ENCODE measurements around the gene XRCC3. TPM values are rescaled to one million over a fixed set of nuclear protein-coding genes. Genes with fewer than 3 reads are reported as not detected.

XRCC3 gene
- total RNA-seq, 2 donors from 2014 or later, result 31.5 to 47.4 TPM

DNA sequence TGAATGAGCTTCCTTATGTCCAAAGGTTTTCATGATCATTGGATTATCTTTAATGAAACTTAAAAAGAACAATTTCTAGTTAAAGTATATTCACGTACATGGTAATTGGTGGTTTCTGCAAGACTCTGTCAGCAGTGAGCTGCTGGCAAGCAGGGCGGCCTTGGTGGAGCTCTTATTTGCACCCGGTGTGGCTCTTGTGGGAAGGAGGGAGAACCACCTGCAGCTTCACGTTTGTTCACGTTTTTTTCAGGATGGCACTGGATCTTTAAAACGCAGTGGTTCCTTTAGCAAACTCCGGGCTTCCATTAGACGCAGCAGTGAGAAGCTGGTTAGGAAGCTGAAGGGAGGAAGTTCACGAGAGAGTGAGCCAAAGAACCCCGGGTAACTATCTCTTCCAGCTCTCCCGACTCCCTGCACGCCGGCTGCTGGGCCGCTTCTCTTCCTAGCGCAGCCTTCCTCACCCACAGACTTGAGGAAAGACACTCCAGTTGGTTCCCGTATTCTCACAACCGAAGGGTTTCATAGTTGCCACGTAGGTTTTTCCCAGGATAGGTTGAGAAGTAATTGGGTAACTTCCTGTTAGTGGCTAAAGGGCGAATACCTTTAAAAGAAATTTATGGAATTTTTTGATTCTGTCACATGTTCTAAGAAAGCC lies 28.3 kb downstream of the XRCC3 start:
- H3K27ac Mint-ChIP-seq, result no peak overlapping the region
- no peak for ATAC-seq (replicated peaks in 1 of 2)
- H3K4me3 Mint-ChIP-seq, result no peak overlapping the region
- no peaks in the 10 kb centered on the region for H3K9me3 Mint-ChIP-seq
- H3K36me3 Mint-ChIP-seq (ENCODE audit: insufficient read depth in 2 of 2), result peaks cover 0 to 4% of the 10 kb centered on the region in 2 donors
- DNase-seq, result no peak
- H3K27me3 Mint-ChIP-seq (ENCODE audit: low read depth), result no peaks in the 10 kb centered on the region
- H3K4me1 Mint-ChIP-seq (ENCODE audit: low read depth), result no peaks in the 10 kb centered on the region

- Mint-ChIP-seq H3K9me3 (no peaks in the 10 kb centered on the region), H3K4me1 (ENCODE audit: low read depth) (no peaks in the 10 kb centered on the region), H3K27ac (no peak overlapping the region), H3K4me3 (no peak overlapping the region), H3K36me3 (ENCODE audit: insufficient read depth in 2 of 2) (peaks cover 0 to 6% of the 10 kb centered on the region in 2 donors), H3K27me3 (ENCODE audit: low read depth) (no peaks in the 10 kb centered on the region)
- ATAC-seq (replicated peaks in 1 of 2) (no peak), DNase-seq (no peak)
These were observed 29.7 kb downstream of the XRCC3 start for GRCh38 chr14:103685276-103686211.

GRCh38 chr14:103684871-103685270 lies 30.4 kb downstream of the XRCC3 start:
- Mint-ChIP-seq H3K9me3 (no peaks in the 10 kb centered on the region), H3K36me3 (ENCODE audit: insufficient read depth in 2 of 2) (peaks cover 0 to 7% of the 10 kb centered on the region in 2 donors), H3K4me3 (no peak overlapping the region), H3K4me1 (ENCODE audit: low read depth) (no peaks in the 10 kb centered on the region), H3K27ac (no peak overlapping the region), H3K27me3 (ENCODE audit: low read depth) (no peaks in the 10 kb centered on the region)
- no peak for ATAC-seq (replicated peaks in 1 of 2)
- no peak for DNase-seq

DNA sequence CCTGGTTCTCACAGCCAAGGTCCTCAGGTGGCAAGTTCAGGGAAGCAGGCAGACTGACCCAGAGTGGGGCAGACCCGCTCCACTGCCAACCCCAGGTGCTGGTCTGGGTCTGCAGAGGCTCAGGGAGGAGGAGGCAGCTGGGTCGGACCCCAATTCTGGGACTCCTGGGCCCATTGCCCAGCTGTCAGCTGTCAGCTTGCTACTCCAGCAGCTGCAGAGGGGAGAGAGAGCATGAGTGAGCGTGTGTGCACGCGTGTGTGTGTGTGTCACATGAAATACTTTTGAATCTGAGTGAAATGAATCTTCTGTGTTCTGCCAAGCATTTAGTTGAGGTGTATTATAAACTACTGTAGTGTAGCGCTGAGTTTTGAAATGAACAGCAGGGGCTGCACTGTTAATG lies 30.8 kb downstream of the XRCC3 start:
- no peak overlapping the region for H3K4me3 Mint-ChIP-seq
- no peak overlapping the region for H3K27ac Mint-ChIP-seq
- H3K9me3 Mint-ChIP-seq, result no peaks in the 10 kb centered on the region
- ATAC-seq (replicated peaks in 1 of 2), result no peak
- H3K36me3 Mint-ChIP-seq (ENCODE audit: insufficient read depth in 2 of 2), result peaks cover 0 to 10% of the 10 kb centered on the region in 2 donors
- no peaks in the 10 kb centered on the region for H3K4me1 Mint-ChIP-seq (ENCODE audit: low read depth)
- no peak for DNase-seq
- H3K27me3 Mint-ChIP-seq (ENCODE audit: low read depth), result no peaks in the 10 kb centered on the region

GRCh38 chr14:103683139-103683538 lies 32.1 kb downstream of the XRCC3 start:
- Mint-ChIP-seq H3K36me3 (ENCODE audit: insufficient read depth in 2 of 2) (peaks cover 0 to 14% of the 10 kb centered on the region in 2 donors), H3K4me1 (ENCODE audit: low read depth) (no peaks in the 10 kb centered on the region), H3K4me3 (no peak overlapping the region), H3K9me3 (no peaks in the 10 kb centered on the region), H3K27ac (no peak overlapping the region), H3K27me3 (ENCODE audit: low read depth) (no peaks in the 10 kb centered on the region)
- ATAC-seq (replicated peaks in 1 of 2) (no peak), DNase-seq (no peak)

DNA sequence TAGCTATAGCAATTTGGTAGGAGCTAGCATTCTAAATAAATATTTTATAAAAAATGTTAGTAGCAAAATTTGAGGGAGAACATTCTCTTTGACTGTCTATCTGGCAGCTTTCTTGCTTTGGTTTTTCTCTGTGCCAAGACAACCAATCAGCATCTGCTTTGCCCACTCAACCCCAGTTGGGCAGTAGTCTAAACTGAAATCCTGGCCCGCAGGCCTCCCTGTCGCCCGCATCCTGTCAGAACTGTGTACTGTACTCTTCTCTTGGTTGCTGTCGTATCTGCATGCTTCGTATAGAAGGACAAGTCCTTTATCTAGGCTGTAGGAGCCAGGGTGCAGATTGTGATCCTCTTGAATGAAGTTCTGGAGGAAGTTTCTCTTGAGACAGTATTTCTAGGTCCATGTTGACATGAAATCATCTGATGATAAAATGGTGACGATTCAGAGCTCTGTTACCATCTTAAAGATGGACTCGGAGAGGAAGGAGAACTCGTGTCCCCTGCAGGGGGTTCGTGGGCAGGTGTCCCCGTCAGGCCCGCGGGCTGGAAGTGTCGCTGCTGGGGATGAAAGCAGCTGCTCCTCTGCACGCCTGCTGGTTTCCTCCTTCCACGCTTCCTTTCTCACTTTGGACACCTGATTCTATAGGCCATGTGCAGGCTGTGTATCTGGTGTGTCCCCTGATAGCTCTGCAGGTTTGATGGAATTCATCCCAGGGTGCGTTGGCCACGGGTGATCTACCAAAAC lies 34.6 kb downstream of the XRCC3 start:
- H3K36me3 Mint-ChIP-seq (ENCODE audit: insufficient read depth in 2 of 2), result peaks cover 2 to 12% of the 10 kb centered on the region in 2 donors

DNA sequence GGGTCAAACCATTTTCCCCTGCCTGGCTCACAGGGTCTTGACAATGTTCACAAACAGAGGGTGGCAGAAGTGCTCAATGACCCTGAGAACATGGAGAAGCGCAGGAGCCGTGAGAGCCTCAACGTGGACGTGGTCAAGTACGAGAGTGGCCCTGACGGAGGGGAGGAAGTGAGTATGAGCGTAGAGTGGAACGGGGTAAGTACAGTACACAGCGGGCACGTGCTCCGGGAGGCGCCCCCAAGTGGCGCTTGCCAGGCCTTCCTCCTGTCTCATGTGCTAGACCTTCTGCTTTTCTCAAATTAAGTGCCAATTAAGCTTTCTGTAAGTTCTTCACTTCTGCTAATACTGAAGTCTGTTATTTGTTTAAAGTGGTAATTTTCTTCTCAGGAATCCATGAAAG lies 35.9 kb downstream of the XRCC3 start:
- Mint-ChIP-seq H3K4me1 (ENCODE audit: low read depth) (no peaks in the 10 kb centered on the region), H3K36me3 (ENCODE audit: insufficient read depth in 2 of 2) (peaks cover 5 to 14% of the 10 kb centered on the region in 2 donors), H3K27ac (no peak overlapping the region), H3K27me3 (ENCODE audit: low read depth) (no peaks in the 10 kb centered on the region), H3K4me3 (no peak overlapping the region), H3K9me3 (no peaks in the 10 kb centered on the region)
- DNase-seq (peak; percentile 43 to 48), ATAC-seq (replicated peaks in 1 of 2) (peak; percentile 83 to 85)

More for the DNA sequence above, 34.6 kb downstream of the XRCC3 start:
- no peak overlapping the region for H3K4me3 Mint-ChIP-seq
- no peaks in the 10 kb centered on the region for H3K4me1 Mint-ChIP-seq (ENCODE audit: low read depth)
- H3K9me3 Mint-ChIP-seq, result no peaks in the 10 kb centered on the region
- ATAC-seq (replicated peaks in 1 of 2) (no peak), DNase-seq (no peak)
- no peaks in the 10 kb centered on the region for H3K27me3 Mint-ChIP-seq (ENCODE audit: low read depth)
- H3K27ac Mint-ChIP-seq, result no peak overlapping the region

DNA sequence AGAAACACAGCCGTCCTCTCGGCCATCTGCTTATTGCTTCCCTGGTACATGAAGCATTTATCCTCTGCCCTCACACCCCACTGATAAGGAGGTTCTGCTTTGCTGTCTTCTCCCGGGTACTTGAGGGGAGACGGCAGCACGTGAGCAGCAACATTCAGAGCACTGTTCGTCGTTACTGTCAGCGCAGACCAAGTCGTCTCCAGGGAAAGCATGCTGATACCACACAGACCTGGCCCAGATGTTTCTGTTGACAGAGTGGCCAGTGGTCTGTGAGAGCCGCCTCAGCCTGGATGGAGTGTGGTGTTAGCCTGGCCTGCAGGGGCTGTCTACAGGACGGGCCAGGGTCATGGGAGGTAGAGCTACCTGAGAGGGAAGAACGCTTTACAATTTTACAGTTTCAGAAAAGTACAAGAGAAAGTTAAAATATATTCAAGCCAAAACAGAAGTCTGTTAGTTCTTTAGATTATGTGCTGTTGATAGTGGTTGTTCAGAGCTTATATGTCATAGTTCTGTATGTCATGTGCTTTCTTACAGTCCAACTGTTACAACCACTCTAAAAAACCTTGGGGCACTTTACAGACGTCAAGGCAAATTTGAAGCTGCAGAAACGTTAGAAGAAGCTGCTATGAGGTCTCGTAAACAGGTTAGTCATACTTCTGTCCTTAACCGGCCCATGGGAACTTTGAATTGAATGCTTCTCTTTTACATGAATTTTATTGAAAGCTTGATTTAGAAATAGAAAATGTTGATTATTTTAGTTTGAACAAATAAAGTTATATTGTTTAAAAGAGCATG lies 38.2 kb downstream of the XRCC3 start:
- ATAC-seq (replicated peaks in 1 of 2), result no peak
- H3K4me3 Mint-ChIP-seq, result no peak overlapping the region
- no peak for DNase-seq
- H3K27ac Mint-ChIP-seq, result no peak overlapping the region
- H3K9me3 Mint-ChIP-seq, result no peaks in the 10 kb centered on the region
- H3K27me3 Mint-ChIP-seq (ENCODE audit: low read depth), result no peaks in the 10 kb centered on the region
- H3K36me3 Mint-ChIP-seq (ENCODE audit: insufficient read depth in 2 of 2), result peaks cover 12 to 24% of the 10 kb centered on the region in 2 donors
- no peaks in the 10 kb centered on the region for H3K4me1 Mint-ChIP-seq (ENCODE audit: low read depth)

- Mint-ChIP-seq H3K27me3 (ENCODE audit: low read depth) (no peaks in the 10 kb centered on the region), H3K27ac (no peak overlapping the region), H3K4me1 (ENCODE audit: low read depth) (no peaks in the 10 kb centered on the region), H3K4me3 (no peak overlapping the region), H3K36me3 (ENCODE audit: insufficient read depth in 2 of 2) (peaks cover 12 to 30% of the 10 kb centered on the region in 2 donors), H3K9me3 (no peaks in the 10 kb centered on the region)
- DNase-seq (no peak), ATAC-seq (replicated peaks in 1 of 2) (no peak)
These were observed 39.3 kb downstream of the XRCC3 start for GRCh38 chr14:103675957-103676356.

- Mint-ChIP-seq H3K9me3 (no peaks in the 10 kb centered on the region), H3K4me1 (ENCODE audit: low read depth) (no peaks in the 10 kb centered on the region), H3K27me3 (ENCODE audit: low read depth) (no peaks in the 10 kb centered on the region), H3K27ac (no peak overlapping the region), H3K36me3 (ENCODE audit: insufficient read depth in 2 of 2) (peaks cover 12 to 28% of the 10 kb centered on the region in 2 donors), H3K4me3 (no peak overlapping the region)
- ATAC-seq (replicated peaks in 1 of 2) (no peak), DNase-seq (no peak)
These were observed 43.3 kb downstream of the XRCC3 start for GRCh38 chr14:103671911-103672310.

DNA sequence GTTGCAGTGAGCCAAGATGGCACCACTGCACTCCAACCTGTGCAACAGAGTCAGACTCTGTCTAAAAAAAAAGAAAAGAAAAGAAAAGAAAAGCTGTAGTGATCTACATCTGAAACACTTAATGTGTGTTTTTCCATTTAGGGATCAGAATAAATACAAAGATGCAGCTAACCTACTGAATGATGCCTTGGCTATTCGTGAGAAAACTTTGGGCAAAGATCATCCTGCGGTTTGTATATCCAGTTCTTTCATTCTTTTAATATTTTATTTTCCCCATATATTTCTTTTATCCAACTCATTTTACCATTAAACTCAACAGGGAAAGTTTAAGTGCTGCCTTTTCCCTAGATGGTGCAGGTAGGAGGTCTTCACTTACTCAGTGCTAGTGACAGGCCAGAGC lies 45.9 kb downstream of the XRCC3 start:
- Mint-ChIP-seq H3K36me3 (ENCODE audit: insufficient read depth in 2 of 2) (peaks cover 7 to 25% of the 10 kb centered on the region in 2 donors), H3K4me1 (ENCODE audit: low read depth) (no peaks in the 10 kb centered on the region), H3K4me3 (no peak overlapping the region), H3K27me3 (ENCODE audit: low read depth) (no peaks in the 10 kb centered on the region), H3K27ac (no peak overlapping the region), H3K9me3 (no peaks in the 10 kb centered on the region)
- DNase-seq, result no peak
- ATAC-seq (replicated peaks in 1 of 2), result no peak

DNA sequence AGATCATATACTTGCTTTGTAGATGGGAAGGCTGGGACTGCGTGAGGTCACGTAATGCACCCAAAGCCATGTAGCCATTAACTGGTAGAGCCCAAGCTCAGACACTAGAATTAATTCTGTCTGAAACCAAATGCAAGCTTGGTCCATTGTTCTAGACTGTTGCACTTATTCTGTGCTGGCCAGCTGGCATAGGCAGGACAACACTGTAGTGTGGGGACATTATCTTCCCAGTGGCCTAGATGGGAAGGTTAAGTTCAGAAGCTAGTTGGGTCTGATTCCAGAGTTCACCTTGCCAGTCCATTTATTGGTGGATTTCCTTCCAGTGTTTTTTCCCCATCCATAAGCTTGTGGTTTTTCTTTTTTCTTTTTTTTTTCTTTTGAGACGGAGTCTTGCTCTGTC lies 47.1 kb downstream of the XRCC3 start:
- DNase-seq, result no peak
- Mint-ChIP-seq H3K36me3 (ENCODE audit: insufficient read depth in 2 of 2) (peaks cover 4 to 21% of the 10 kb centered on the region in 2 donors), H3K27me3 (ENCODE audit: low read depth) (no peaks in the 10 kb centered on the region), H3K27ac (no peak overlapping the region), H3K4me3 (no peak overlapping the region), H3K4me1 (ENCODE audit: low read depth) (no peaks in the 10 kb centered on the region), H3K9me3 (no peaks in the 10 kb centered on the region)
- peak in 1 of 2 donors; percentile 17 for ATAC-seq (replicated peaks in 1 of 2)
